Measurements from ENCODE around the gene GPC1.

- no peak for TF ChIP-seq ZBTB33 (IDR thresholded peaks at IDR 0.05; ENCODE audit: borderline replicate concordance, low read depth)
- TF ChIP-seq, protein P1, sequence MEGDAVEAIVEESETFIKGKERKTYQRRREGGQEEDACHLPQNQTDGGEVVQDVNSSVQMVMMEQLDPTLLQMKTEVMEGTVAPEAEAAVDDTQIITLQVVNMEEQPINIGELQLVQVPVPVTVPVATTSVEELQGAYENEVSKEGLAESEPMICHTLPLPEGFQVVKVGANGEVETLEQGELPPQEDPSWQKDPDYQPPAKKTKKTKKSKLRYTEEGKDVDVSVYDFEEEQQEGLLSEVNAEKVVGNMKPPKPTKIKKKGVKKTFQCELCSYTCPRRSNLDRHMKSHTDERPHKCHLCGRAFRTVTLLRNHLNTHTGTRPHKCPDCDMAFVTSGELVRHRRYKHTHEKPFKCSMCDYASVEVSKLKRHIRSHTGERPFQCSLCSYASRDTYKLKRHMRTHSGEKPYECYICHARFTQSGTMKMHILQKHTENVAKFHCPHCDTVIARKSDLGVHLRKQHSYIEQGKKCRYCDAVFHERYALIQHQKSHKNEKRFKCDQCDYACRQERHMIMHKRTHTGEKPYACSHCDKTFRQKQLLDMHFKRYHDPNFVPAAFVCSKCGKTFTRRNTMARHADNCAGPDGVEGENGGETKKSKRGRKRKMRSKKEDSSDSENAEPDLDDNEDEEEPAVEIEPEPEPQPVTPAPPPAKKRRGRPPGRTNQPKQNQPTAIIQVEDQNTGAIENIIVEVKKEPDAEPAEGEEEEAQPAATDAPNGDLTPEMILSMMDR (IDR thresholded peaks at IDR 0.05), result no peak
- TF ChIP-seq, protein P2, sequence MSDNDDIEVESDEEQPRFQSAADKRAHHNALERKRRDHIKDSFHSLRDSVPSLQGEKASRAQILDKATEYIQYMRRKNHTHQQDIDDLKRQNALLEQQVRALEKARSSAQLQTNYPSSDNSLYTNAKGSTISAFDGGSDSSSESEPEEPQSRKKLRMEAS (IDR thresholded peaks at IDR 0.05; ENCODE audit: low read depth), result no peak
- TF ChIP-seq EP300 (IDR thresholded peaks at IDR 0.05; ENCODE audit: borderline replicate concordance in 1 of 2, low read depth in 1 of 2, low read length in 1 of 2), result no peak
- no peak for TF ChIP-seq CHD2 (IDR thresholded peaks at IDR 0.05; ENCODE audit: low read length, partially characterized antibody)
- no peak for TF ChIP-seq RAD21 (IDR thresholded peaks at IDR 0.05; ENCODE audit: low read length)
- no peak for TF ChIP-seq MEF2A (IDR thresholded peaks at IDR 0.05; ENCODE audit: borderline replicate concordance, low read depth)
- TF ChIP-seq, protein P3, sequence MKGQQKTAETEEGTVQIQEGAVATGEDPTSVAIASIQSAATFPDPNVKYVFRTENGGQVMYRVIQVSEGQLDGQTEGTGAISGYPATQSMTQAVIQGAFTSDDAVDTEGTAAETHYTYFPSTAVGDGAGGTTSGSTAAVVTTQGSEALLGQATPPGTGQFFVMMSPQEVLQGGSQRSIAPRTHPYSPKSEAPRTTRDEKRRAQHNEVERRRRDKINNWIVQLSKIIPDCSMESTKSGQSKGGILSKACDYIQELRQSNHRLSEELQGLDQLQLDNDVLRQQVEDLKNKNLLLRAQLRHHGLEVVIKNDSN (IDR thresholded peaks at IDR 0.05; ENCODE audit: borderline replicate concordance, low read depth), result no peak
- TF ChIP-seq RFX5 (IDR thresholded peaks at IDR 0.05; ENCODE audit: low read length), result no peak
- TF ChIP-seq RXRA (IDR thresholded peaks at IDR 0.05; ENCODE audit: borderline replicate concordance, low read depth), result no peak
- TF ChIP-seq EZH2phosphoT487 (IDR thresholded peaks at IDR 0.05; ENCODE audit: borderline replicate concordance, low read depth), result no peak
- no peak for TF ChIP-seq NRF1 (IDR thresholded peaks at IDR 0.05; ENCODE audit: low read depth, low read length)
- no peak for TF ChIP-seq IRF3 (IDR thresholded peaks at IDR 0.05; ENCODE audit: low read depth, low read length)
- TF ChIP-seq POLR2AphosphoS5 (IDR thresholded peaks at IDR 0.05; ENCODE audit: low read depth, low read length), result no peak
Observed at GRCh38 chr2:240435948-240436682, 652 bp downstream of the GPC1 start.

Data from SK-N-SH (cell line).